CD4-positive, alpha-beta T cell (primary cell): ENCODE results near the gene YLPM1. TPM values are rescaled to one million over a fixed set of nuclear protein-coding genes. Genes with fewer than 3 reads are reported as not detected.
A peak's percentile ranks its signal among the peaks of the same experiment; 100 is the strongest.

ENCODE experiments used
- ATAC-seq: fragments of 200-7000 bp; cut with Tn5 transposase; one replicate; pipeline ENCODE4 v1.10.0; 2022; ENCODE audit warnings: mild to moderate bottlenecking; ENCODE audit not compliant: poor library complexity
- CTCF ChIA-PET: fragments of 350-600 bp; sonication (Branson Sonifier 250); formaldehyde crosslinking; loops from one replicate; lab custom pipeline; 2021; ENCODE audit warnings: antibody characterized with exemption, inconsistent platforms; lab: Charles Lee
- POLR2A ChIA-PET: fragments of 350-600 bp; sonication (Branson Sonifier 250); formaldehyde crosslinking; loops from one replicate; lab custom pipeline; 2021; ENCODE audit warnings: antibody characterized with exemption, inconsistent platforms; lab: Charles Lee
- DNase-seq, 14 experiments: peaks; one replicate each; pipeline ENCODE4 v3.0.0-alpha.2; 2013 to 2020; ENCODE audit warnings: mixed read lengths in 2 of 14
- H3K27ac ChIP-seq, 2 donors: one replicate each; pipeline versions ENCODE4 v1.5.1 to v1.7.0; 2013; ENCODE audit warnings: low read length in 2 of 2, low read depth in 1 of 2, mild to moderate bottlenecking in 1 of 2
- H3K27me3 ChIP-seq, 2 experiments: 1 replicate in 1 of 2; 2 replicates in 1 of 2; pipeline versions ENCODE4 v1.6.1 to v1.7.0; 2013; ENCODE audit warnings: low read length in 2 of 2, control low read depth in 1 of 2, mild to moderate bottlenecking in 1 of 2, moderate library complexity in 1 of 2; ENCODE audit not compliant: insufficient read depth in 2 of 2, control insufficient read depth in 1 of 2
- H3K36me3 ChIP-seq: one replicate; pipeline ENCODE4 v1.6.1; 2013; ENCODE audit warnings: low read length, control low read depth; ENCODE audit not compliant: insufficient read depth
- H3K4me1 ChIP-seq: one replicate; pipeline ENCODE4 v1.6.1; 2013; ENCODE audit warnings: low read length, control low read depth; ENCODE audit not compliant: insufficient read depth
- H3K4me3 ChIP-seq: one replicate; pipeline ENCODE4 v1.5.1; 2013; ENCODE audit warnings: mild to moderate bottlenecking, low read length, moderate library complexity
- H3K9me3 ChIP-seq, 2 experiments: 1 replicate in 1 of 2; 2 replicates in 1 of 2; pipeline versions ENCODE4 v1.6.1 to v1.7.0; 2013; ENCODE audit warnings: low read length in 2 of 2, mild to moderate bottlenecking in 2 of 2, control low read depth in 1 of 2, moderate library complexity in 1 of 2; ENCODE audit not compliant: control insufficient read depth in 1 of 2, insufficient read depth in 1 of 2
- H3K27ac Mint-ChIP-seq: one replicate; pipeline ENCODE4 v1.8.0; 2020; ENCODE audit warnings: mixed read lengths
- H3K27me3 Mint-ChIP-seq: one replicate; pipeline ENCODE4 v1.8.0; 2021; ENCODE audit warnings: mixed read lengths
- H3K36me3 Mint-ChIP-seq: one replicate; pipeline ENCODE4 v1.8.0; 2021; ENCODE audit warnings: low read depth, mixed read lengths
- H3K4me1 Mint-ChIP-seq: one replicate; pipeline ENCODE4 v1.8.0; 2021; ENCODE audit warnings: low read depth, mixed read lengths
- H3K4me3 Mint-ChIP-seq: one replicate; pipeline ENCODE4 v1.8.0; 2020; ENCODE audit warnings: mild to moderate bottlenecking, mixed read lengths
- H3K9me3 Mint-ChIP-seq: one replicate; pipeline ENCODE4 v1.8.0; 2020; ENCODE audit warnings: mixed read lengths
- intact Hi-C, 2 experiments: fragments of 100-400 bp; cut with DNase I in 1 of 2; cut with micrococcal nuclease in 1 of 2; formaldehyde crosslinking; loops; one replicate each; pipeline versions ENCODE4 v1.15.1 to v1.9.0; 2023 to 2025; cut with DNase I, micrococcal nuclease
- total RNA-seq, 174 experiments: library from RNA in 2 of 174; stranded (reverse) in 2 of 174; gene quantifications; one replicate each; pipeline ENCODE4 v1.2.3 and lab custom pipeline; 2021 to 2026
- TF ChIP-seq, protein P1 (sequence below): fragments of 200-600 bp; IDR thresholded peaks from one replicate; pipeline ENCODE4 v1.8.0; 2022; ENCODE audit warnings: antibody characterized with exemption, mild to moderate bottlenecking

YLPM1 gene
- total RNA-seq, 2 experiments from 2014 or later: 87.2 to 88.6 TPM

- H3K36me3 ChIP-seq: no peaks in the 10 kb centered on the region
- H3K9me3 ChIP-seq: no peaks in the 10 kb centered on the region
- H3K27me3 Mint-ChIP-seq: no peaks in the 10 kb centered on the region
- H3K9me3 Mint-ChIP-seq: no peaks in the 10 kb centered on the region
- peaks cover 57% of the 10 kb centered on the region for H3K4me1 Mint-ChIP-seq
- H3K27ac ChIP-seq: peak overlapping the region; percentile 91 to 96
- TF ChIP-seq, protein P1, sequence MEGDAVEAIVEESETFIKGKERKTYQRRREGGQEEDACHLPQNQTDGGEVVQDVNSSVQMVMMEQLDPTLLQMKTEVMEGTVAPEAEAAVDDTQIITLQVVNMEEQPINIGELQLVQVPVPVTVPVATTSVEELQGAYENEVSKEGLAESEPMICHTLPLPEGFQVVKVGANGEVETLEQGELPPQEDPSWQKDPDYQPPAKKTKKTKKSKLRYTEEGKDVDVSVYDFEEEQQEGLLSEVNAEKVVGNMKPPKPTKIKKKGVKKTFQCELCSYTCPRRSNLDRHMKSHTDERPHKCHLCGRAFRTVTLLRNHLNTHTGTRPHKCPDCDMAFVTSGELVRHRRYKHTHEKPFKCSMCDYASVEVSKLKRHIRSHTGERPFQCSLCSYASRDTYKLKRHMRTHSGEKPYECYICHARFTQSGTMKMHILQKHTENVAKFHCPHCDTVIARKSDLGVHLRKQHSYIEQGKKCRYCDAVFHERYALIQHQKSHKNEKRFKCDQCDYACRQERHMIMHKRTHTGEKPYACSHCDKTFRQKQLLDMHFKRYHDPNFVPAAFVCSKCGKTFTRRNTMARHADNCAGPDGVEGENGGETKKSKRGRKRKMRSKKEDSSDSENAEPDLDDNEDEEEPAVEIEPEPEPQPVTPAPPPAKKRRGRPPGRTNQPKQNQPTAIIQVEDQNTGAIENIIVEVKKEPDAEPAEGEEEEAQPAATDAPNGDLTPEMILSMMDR: no peak
- DNase-seq: peak in 8 of 14 experiments; percentile 0 to 34 (median 7)
- H3K27me3 ChIP-seq: no peaks in the 10 kb centered on the region
- intact Hi-C loops: loop anchor here (2.0 to 10.0 kb wide), 6 partner anchors 51 to 462 kb away; partner anchors contain the start of genes AREL1 (in 2 of the 2), FCF1 (in 2 of the 2), ABCD4 (in 1 of the 2) and DLST (in 1 of the 2)
- H3K4me1 ChIP-seq: peaks cover 41% of the 10 kb centered on the region
- POLR2A ChIA-PET: interaction anchor here (0.6 to 3.2 kb wide), 34 partner anchors 8 to 1706 kb away, joined by 3 to 22 read pairs (median 5); partner anchors contain the start of genes ALDH6A1, AREL1, DLST and FCF1
- CTCF ChIA-PET: interaction anchor here (0.6 to 2.6 kb wide), 19 partner anchors 18 to 240 kb away, joined by 3 to 12 read pairs (median 4); partner anchors contain the start of genes DLST and LTBP2
- H3K36me3 Mint-ChIP-seq: peaks cover 27% of the 10 kb centered on the region
- H3K4me3 ChIP-seq: peak overlapping the region; percentile 84
- ATAC-seq: no peak
- H3K27ac Mint-ChIP-seq: peak overlapping the region; percentile 85
- peak overlapping the region; percentile 88 for H3K4me3 Mint-ChIP-seq
Observed at GRCh38 chr14:74763803-74764531, 851 bp downstream of the YLPM1 start.

- Mint-ChIP-seq H3K27ac (peak overlapping the region; percentile 85), H3K9me3 (no peaks in the 10 kb centered on the region), H3K4me1 (peaks cover 60% of the 10 kb centered on the region), H3K4me3 (peak overlapping the region; percentile 88), H3K36me3 (peaks cover 29% of the 10 kb centered on the region), H3K27me3 (no peaks in the 10 kb centered on the region)
- Histone ChIP-seq H3K27me3 (no peaks in the 10 kb centered on the region), H3K36me3 (peaks cover 2% of the 10 kb centered on the region), H3K4me3 (peak overlapping the region; percentile 84), H3K27ac (no peak overlapping the region), H3K9me3 (no peaks in the 10 kb centered on the region), H3K4me1 (peaks cover 49% of the 10 kb centered on the region)
- ATAC-seq (no peak), DNase-seq (peak in 3 of 14 experiments; percentile 5 to 33 (median 33))
- POLR2A ChIA-PET: no interaction called here
- intact Hi-C loops: loop anchor here in 1 of 2 experiments (10.0 kb wide), 1 partner anchor 69 kb away; no protein-coding TSS in a partner anchor
- TF ChIP-seq, protein P1: no peak
- CTCF ChIA-PET: no interaction called here
Observed at GRCh38 chr14:74765721-74766120, 2.6 kb downstream of the YLPM1 start.

DNA sequence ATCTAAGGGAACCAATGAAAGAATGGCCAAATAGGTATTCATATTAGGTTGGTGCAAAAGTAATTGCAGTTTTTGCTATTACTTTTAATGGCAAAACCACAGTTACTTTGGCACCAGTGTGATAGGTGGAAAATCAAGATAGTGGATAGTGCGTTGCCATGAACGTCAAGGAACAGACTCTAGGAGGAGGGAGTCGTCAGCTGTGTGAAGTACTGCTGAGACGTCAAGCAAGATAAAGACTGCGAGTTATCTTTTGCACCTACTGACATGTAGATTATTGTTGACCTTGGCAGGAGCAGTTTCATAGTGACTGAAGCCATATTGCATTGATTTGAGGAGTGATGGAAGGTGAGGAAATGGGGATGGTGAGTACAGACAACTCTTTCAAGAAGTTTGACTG, 8.3 kb downstream of the YLPM1 start:
- peaks cover 52% of the 10 kb centered on the region for H3K36me3 Mint-ChIP-seq

More for the DNA sequence above, 8.3 kb downstream of the YLPM1 start:
- no peaks in the 10 kb centered on the region for H3K9me3 Mint-ChIP-seq
- H3K4me1 Mint-ChIP-seq: peaks cover 54% of the 10 kb centered on the region
- no peak overlapping the region for H3K4me3 Mint-ChIP-seq
- Histone ChIP-seq H3K27me3 (no peaks in the 10 kb centered on the region), H3K27ac (no peak overlapping the region), H3K4me1 (peaks cover 25% of the 10 kb centered on the region), H3K9me3 (no peaks in the 10 kb centered on the region), H3K4me3 (no peak overlapping the region), H3K36me3 (peaks cover 26% of the 10 kb centered on the region)
- ChIA-PET CTCF (interaction anchor here (1.0 to 1.2 kb wide), 2 partner anchors 14 to 18 kb away, joined by 3 read pairs; no protein-coding TSS in a partner anchor), POLR2A (interaction anchor here (2.0 kb wide), 1 partner anchor 8 kb away, joined by 4 read pairs; the partner anchor contains the start of gene YLPM1)
- TF ChIP-seq, protein P1: no peak
- H3K27ac Mint-ChIP-seq: no peak overlapping the region
- ATAC-seq (no peak), DNase-seq (no peak)
- H3K27me3 Mint-ChIP-seq: no peaks in the 10 kb centered on the region
- intact Hi-C loops: no loop called here
